HS-27A (cell line): ENCODE data around the gene LMBRD2.

Source experiments
- DNase-seq: peaks from one replicate; pipeline ENCODE4 v3.0.0-alpha.2; 2012; ENCODE audit warnings: low read depth, missing footprints

The LMBRD2 gene

GRCh38 chr5:36105819-36106218, 45.9 kb downstream of the LMBRD2 start:
- DNase-seq, result no peak

GRCh38 chr5:36099748-36100147, 51.9 kb downstream of the LMBRD2 start:
- DNase-seq, result no peak

- no peak for DNase-seq
These were observed 55.2 kb downstream of the LMBRD2 start for GRCh38 chr5:36096486-36096885.

- no peak for DNase-seq
These were observed 61.7 kb downstream of the LMBRD2 start for GRCh38 chr5:36089989-36090388.

- DNase-seq, result peak; percentile 27
These were observed 72.4 kb downstream of the LMBRD2 start for GRCh38 chr5:36079200-36079781.

GRCh38 chr5:36078430-36078829, 73.3 kb downstream of the LMBRD2 start:
- DNase-seq, result no peak

- DNase-seq, result no peak
These were observed 78.0 kb downstream of the LMBRD2 start for GRCh38 chr5:36073595-36074216.

GRCh38 chr5:36070687-36071571, 80.8 kb downstream of the LMBRD2 start:
- no peak for DNase-seq

- no peak for DNase-seq
These were observed 82.9 kb downstream of the LMBRD2 start for GRCh38 chr5:36068751-36069281.

- no peak for DNase-seq
These were observed 85.0 kb downstream of the LMBRD2 start, which contains the start of gene UGT3A2 for GRCh38 chr5:36066540-36067210. UGT3A2 (minus strand) TSS chr5:36066882; CDS start chr5:36066789, 93 bp downstream.

- no peak for DNase-seq
These were observed 85.6 kb downstream of the LMBRD2 start for GRCh38 chr5:36066001-36066539.

- DNase-seq, result no peak
These were observed 91.2 kb downstream of the LMBRD2 start for GRCh38 chr5:36060420-36060887.

- DNase-seq, result no peak
These were observed 91.9 kb downstream of the LMBRD2 start for GRCh38 chr5:36059571-36060419.

GRCh38 chr5:36058776-36059175, 92.9 kb downstream of the LMBRD2 start:
- DNase-seq, result no peak

GRCh38 chr5:36057386-36057785, 94.3 kb downstream of the LMBRD2 start:
- no peak for DNase-seq

GRCh38 chr5:36056422-36056821, 95.3 kb downstream of the LMBRD2 start:
- no peak for DNase-seq

GRCh38 chr5:36055984-36056383, 95.7 kb downstream of the LMBRD2 start:
- DNase-seq, result no peak

GRCh38 chr5:36054647-36055046, 97.0 kb downstream of the LMBRD2 start:
- DNase-seq, result no peak

GRCh38 chr5:36052538-36052937, 99.1 kb downstream of the LMBRD2 start:
- DNase-seq, result no peak

- DNase-seq, result no peak
These were observed 101.7 kb downstream of the LMBRD2 start for GRCh38 chr5:36049949-36050348.
